ENCODE measurements around the gene FAM193A.

GRCh38 chr4:2546286-2546823 lies 9.9 kb downstream of the FAM193A start:
- no peak for TF ChIP-seq POLR2A (IDR thresholded peaks at IDR 0.05)
- no peak for TF ChIP-seq CTCF (IDR thresholded peaks at IDR 0.05)

All from adrenal gland (tissue), 5 donors.